BJ (cell line): ENCODE measurements around the gene PPP1CA. TPM values are rescaled to one million over a fixed set of nuclear protein-coding genes. Genes with fewer than 3 reads are reported as not detected.

Experiments used
- CTCF ChIA-PET: fragments of 350-600 bp; formaldehyde crosslinking; extraction: SDS; loops from one replicate; lab custom pipeline; 2021; ENCODE audit warnings: antibody characterized with exemption, inconsistent platforms; lab: Yijun Ruan, JAX
- POLR2A ChIA-PET: fragments of 300-600 bp; sonication (Branson Sonifier 250); formaldehyde crosslinking; extraction: SDS; loops from one replicate; lab custom pipeline; 2021; ENCODE audit warnings: antibody characterized with exemption; lab: Charles Lee
- DNase-seq: peaks from one replicate; pipeline ENCODE4 v3.0.0-alpha.2; 2011; ENCODE audit warnings: low read depth
- H3K27me3 ChIP-seq: 2 replicates; pipeline ENCODE4 v1.6.0; 2011; ENCODE audit warnings: low read length; ENCODE audit not compliant: control insufficient read depth, insufficient read depth
- H3K36me3 ChIP-seq: 2 replicates; pipeline ENCODE4 v1.5.1; 2011; ENCODE audit warnings: low read length; ENCODE audit not compliant: control insufficient read depth, insufficient read depth
- H3K4me3 ChIP-seq: 2 replicates; pipeline ENCODE4 v1.5.1; 2011; ENCODE audit warnings: low read depth, mild to moderate bottlenecking, control low read depth, low read length
- polyA plus RNA-seq: library from polyadenylated mRNA; depleted of rRNA; stranded (reverse); fragments of >200 nt; gene quantifications from 2 replicates; pipeline ENCODE4 v1.2.3, GENCODE V29; 2011
- TF ChIP-seq, protein P1 (sequence below): IDR thresholded peaks from 2 replicates; pipeline ENCODE4 v1.5.1; 2011; ENCODE audit warnings: low read depth, mild to moderate bottlenecking, control low read depth, inconsistent platforms, low read length, moderate library complexity; ENCODE audit not compliant: insufficient read depth

Gene PPP1CA
- polyA plus RNA-seq, 1 experiment, result 233 TPM

DNA sequence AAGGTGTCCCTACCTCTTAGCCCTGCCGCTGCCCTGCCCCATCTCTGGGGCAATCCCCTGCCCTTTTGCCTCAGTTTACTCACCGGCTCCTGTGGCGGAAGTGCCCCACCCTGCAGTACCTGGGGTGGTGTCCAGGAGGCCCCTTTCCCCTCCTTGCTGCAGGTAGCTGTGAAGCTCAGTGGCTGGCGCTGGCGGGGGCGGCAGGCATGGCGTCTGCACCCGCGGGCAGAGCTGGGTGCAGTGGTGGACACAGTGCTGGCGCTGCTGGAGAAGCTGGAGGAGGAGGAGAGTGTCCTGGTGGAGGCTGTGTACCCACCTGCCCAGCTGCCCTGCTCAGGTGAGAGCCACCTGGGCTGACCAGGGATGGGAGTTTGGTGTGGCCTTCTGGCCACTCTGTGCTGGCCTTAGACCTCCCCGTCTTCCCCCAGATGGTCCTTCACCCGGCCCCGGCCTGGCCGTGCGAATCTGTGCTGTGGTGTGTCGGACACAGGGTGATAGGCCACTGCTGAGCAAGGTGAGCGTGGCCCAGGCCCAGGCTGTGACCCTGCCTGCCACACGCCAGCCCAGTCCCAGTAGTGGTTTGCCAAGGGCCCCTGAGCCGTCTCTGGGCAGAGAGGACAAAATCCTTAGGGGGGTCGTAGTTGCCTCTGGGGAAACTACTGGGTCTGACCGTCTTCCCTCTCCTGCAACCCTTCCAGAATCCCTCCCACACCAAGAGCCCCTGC lies 17.8 kb upstream of the PPP1CA start:
- no peak for DNase-seq
- CTCF ChIA-PET, result interaction anchor here (1.4 to 3.1 kb wide), 3 partner anchors 12 to 37 kb away, joined by 4 to 9 read pairs (median 5); partner anchors contain the start of gene PPP1CA
- H3K27me3 ChIP-seq, result peaks cover 3% of the 10 kb centered on the region
- POLR2A ChIA-PET, result no interaction called here
- TF ChIP-seq, protein P1, sequence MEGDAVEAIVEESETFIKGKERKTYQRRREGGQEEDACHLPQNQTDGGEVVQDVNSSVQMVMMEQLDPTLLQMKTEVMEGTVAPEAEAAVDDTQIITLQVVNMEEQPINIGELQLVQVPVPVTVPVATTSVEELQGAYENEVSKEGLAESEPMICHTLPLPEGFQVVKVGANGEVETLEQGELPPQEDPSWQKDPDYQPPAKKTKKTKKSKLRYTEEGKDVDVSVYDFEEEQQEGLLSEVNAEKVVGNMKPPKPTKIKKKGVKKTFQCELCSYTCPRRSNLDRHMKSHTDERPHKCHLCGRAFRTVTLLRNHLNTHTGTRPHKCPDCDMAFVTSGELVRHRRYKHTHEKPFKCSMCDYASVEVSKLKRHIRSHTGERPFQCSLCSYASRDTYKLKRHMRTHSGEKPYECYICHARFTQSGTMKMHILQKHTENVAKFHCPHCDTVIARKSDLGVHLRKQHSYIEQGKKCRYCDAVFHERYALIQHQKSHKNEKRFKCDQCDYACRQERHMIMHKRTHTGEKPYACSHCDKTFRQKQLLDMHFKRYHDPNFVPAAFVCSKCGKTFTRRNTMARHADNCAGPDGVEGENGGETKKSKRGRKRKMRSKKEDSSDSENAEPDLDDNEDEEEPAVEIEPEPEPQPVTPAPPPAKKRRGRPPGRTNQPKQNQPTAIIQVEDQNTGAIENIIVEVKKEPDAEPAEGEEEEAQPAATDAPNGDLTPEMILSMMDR, result no peak
- no peak overlapping the region for H3K4me3 ChIP-seq
- no peaks in the 10 kb centered on the region for H3K36me3 ChIP-seq

DNA sequence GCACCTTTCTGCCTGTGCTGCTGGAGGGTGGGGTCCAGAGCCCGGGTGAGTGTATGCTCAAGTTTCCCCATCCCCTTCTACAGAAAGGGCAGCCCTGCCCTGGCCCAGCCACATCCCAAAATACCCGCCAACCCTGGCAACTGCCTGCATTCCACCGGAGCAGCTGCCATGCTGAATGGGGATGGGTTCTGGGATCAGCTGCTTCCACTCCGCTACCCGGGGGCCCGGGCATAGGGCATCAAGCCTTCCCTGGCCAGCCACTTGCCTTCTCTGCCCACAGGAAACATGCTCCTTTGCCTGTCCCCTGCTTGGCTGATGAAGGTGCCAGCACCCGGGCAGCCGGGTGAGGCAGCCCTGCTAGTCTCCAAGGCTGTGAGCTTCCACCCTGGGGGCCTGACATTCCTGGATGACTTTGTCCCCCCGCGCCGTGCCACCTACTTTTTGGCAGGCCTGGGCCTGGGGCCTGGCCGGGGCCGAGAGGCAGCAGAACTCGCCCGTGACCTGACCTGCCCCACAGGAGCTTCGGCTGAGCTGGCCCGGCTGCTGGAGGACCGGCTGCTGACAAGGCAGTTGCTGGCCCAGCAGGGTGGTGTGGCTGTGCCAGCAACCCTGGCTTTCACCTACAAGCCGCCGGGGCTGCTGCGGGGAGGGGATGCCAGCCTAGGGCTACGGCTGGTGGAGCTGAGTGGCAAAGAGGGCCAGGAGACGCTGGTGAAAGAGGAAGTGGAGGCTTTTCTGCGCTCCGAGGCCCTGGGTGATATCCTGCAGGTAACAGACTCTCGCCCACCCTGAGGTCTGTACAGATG lies 17.0 kb upstream of the PPP1CA start:
- ChIA-PET CTCF (interaction anchor here (1.1 to 3.1 kb wide), 3 partner anchors 17 to 195 kb away, joined by 3 to 9 read pairs (median 5); partner anchors contain the start of gene PPP1CA), POLR2A (no interaction called here)
- no peaks in the 10 kb centered on the region for H3K36me3 ChIP-seq
- H3K27me3 ChIP-seq, result peaks cover 3% of the 10 kb centered on the region
- TF ChIP-seq, protein P1, result no peak
- H3K4me3 ChIP-seq, result no peak overlapping the region
- DNase-seq, result no peak

DNA sequence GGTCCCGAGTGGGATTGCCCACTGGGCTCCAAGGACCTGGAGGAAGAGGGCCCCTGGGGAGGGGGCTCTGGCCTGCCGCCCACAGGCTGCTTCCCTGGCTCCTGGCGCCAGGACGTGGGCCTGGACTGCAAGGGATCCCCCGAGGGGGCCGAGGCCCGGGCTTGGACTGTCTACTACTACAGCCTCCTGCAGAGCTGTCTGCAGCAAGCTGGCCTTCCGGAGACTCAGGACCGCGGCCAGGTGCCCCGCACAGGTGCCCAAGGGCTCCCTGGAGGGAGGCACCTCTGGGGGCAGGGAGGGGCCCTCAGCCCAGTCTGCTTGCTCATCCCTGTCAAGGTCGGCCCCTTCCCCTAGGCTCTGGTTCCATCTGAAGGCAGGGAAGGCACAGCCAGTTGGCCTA lies 15.8 kb upstream of the PPP1CA start:
- CTCF ChIA-PET, result interaction anchor here (1.1 kb wide), 1 partner anchor 197 kb away, joined by 3 read pairs; no protein-coding TSS in a partner anchor
- TF ChIP-seq, protein P1, result no peak

DNA sequence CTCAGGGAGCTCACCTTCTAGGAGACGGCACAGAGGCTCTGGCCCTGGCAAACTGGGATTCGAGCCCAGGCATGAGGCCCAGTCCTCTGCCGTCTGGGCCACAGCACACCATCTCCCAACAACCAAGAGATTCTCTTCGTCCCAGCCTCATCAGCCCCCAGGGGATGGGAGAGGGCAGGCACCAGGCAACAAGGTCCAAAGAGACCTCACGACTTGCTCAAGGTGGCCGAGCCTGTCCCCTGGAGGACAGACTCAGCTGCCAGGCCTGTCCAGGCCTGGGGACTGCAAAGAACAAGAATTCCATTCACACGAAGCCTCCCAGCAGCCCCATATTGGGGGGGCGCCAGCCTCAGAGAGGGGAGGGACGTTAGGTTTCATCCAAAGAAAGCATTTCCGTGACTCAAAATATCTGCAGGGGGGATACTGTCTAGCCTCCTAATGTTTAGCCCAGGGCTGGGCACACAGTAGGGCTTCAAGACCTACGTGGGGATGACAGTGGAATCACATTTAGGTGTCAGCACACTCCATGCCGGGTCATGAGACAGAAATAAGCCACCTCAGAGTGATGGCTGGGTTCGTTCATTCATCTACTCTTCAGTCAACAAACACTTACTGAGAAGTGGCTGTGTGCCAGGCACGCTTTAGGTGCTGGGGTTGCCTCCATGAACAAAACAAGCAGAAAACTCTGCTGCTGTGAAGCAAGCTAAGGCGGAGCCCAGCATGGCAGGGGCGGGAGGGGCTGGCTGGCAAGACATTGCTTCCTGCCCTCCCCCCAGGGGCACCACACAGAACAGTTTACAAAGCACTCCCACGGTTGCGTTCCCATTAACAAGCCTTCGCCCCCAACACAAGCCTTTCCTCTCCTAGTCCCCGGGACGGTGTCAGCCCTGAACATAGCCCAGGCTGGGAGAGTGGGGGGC lies 15.0 kb upstream of the PPP1CA start:
- TF ChIP-seq, protein P1, result no peak
- ChIA-PET CTCF (no interaction called here), POLR2A (no interaction called here)
- no peak overlapping the region for H3K4me3 ChIP-seq
- no peaks in the 10 kb centered on the region for H3K36me3 ChIP-seq
- H3K27me3 ChIP-seq, result peaks cover 6% of the 10 kb centered on the region
- no peak for DNase-seq

More for the DNA sequence above, 15.8 kb upstream of the PPP1CA start:
- POLR2A ChIA-PET, result no interaction called here
- Histone ChIP-seq H3K4me3 (no peak overlapping the region), H3K27me3 (peaks cover 3% of the 10 kb centered on the region), H3K36me3 (no peaks in the 10 kb centered on the region)
- DNase-seq, result no peak
